ENCODE measurements around the gene GNPDA1.

The GNPDA1 gene

DNA sequence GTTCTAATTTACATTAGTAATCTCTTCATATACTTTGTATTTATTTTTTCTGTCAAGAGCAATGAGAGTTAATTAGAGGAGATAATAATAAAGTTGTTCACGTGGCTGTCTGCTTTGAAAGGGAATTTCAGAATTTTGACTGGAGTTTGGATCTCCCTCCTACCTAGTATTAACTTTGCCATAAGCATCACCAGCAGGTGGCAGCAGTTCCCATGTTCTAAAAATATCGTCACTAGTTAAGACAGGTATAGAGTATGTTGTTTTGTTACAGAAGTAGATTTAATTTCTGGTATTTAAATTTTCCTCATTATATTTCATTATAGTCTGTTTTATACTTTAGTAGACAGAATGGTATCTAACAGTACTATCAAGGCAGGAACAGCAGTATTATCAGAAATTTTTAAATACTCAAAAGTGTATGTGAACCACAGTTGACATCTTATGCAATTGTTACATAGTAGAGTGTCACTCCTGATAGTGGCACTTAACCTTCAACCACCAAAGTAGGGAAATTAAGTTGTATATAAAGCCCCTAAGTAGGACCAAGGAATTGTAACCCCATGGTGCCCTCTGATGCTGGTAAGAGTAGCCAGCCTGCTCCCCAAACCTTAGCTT is 20.4 kb downstream of the GNPDA1 start:
- Histone ChIP-seq H3K9me3 (ENCODE audit: control insufficient read depth, low read length) (no peaks in the 10 kb centered on the region), H3K4me1 (ENCODE audit: control insufficient read depth, insufficient read depth, low read length, poor library complexity, severe bottlenecking) (no peaks in the 10 kb centered on the region), H3K27ac (ENCODE audit: low read depth, low read length, severe bottlenecking) (no peak overlapping the region), H3K4me3 (ENCODE audit: extremely low read depth, insufficient read depth, low read length, poor library complexity, severe bottlenecking) (no peak overlapping the region), H3K36me3 (ENCODE audit: control insufficient read depth, insufficient read depth, low read length) (peaks cover 63% of the 10 kb centered on the region)
- 20% methylated on average over 1 of the region's 2 CpGs; no CpG with 5 or more reads in 1 of the 2 experiments for WGBS, 2 experiments (ENCODE audit: insufficient coverage in 2 of 2)

DNA sequence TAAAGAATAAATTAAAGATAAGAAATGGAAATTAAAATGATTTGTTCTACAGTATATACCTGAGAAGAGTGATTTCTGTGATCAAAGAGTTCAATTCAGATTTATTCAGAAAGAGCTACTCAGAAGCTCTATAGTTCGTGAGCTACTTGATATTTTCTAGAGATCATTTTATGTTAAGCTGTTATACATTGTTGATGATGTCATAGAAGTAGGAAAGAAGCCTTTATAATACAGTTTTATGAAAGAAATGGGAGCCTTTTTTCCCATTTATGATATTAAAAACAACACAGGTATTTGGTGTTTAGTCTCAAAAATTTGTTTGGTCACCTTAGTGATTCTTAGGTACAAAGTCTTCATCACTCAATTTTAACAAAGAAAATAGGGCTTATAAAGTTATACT is 23.1 kb downstream of the GNPDA1 start:
- WGBS, 2 experiments (ENCODE audit: insufficient coverage in 2 of 2) = no CpG with 5 or more reads among the region's 1 CpG
- peaks cover 75% of the 10 kb centered on the region for H3K36me3 ChIP-seq (ENCODE audit: control insufficient read depth, insufficient read depth, low read length)
- no peaks in the 10 kb centered on the region for H3K9me3 ChIP-seq (ENCODE audit: control insufficient read depth, low read length)
- H3K4me3 ChIP-seq (ENCODE audit: extremely low read depth, insufficient read depth, low read length, poor library complexity, severe bottlenecking) = no peak overlapping the region
- no peak overlapping the region for H3K27ac ChIP-seq (ENCODE audit: low read depth, low read length, severe bottlenecking)
- H3K4me1 ChIP-seq (ENCODE audit: control insufficient read depth, insufficient read depth, low read length, poor library complexity, severe bottlenecking) = no peaks in the 10 kb centered on the region

DNA sequence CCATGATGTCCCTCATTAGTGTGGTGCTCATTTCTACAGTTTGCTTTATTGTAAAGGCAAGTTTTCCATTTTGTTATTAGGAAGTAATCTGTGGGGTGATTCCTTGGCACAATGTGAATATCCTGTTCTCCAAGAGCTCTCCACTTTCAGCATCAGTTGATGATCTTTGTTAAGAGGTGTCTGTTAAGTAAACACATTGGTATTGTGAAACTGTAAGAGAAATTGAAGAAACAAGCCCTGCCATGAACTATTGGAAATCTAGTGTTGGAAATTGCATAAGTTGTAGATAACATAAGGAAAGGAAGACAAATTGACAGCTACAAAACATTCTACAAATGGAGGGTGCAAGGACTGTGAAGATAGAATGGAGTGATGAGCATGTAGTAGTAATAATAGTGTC is 26.8 kb downstream of the GNPDA1 start:
- Histone ChIP-seq H3K4me3 (ENCODE audit: extremely low read depth, insufficient read depth, low read length, poor library complexity, severe bottlenecking) (no peak overlapping the region), H3K27ac (ENCODE audit: low read depth, low read length, severe bottlenecking) (no peak overlapping the region), H3K36me3 (ENCODE audit: control insufficient read depth, insufficient read depth, low read length) (peaks cover 79% of the 10 kb centered on the region), H3K4me1 (ENCODE audit: control insufficient read depth, insufficient read depth, low read length, poor library complexity, severe bottlenecking) (no peaks in the 10 kb centered on the region), H3K9me3 (ENCODE audit: control insufficient read depth, low read length) (no peaks in the 10 kb centered on the region)

DNA sequence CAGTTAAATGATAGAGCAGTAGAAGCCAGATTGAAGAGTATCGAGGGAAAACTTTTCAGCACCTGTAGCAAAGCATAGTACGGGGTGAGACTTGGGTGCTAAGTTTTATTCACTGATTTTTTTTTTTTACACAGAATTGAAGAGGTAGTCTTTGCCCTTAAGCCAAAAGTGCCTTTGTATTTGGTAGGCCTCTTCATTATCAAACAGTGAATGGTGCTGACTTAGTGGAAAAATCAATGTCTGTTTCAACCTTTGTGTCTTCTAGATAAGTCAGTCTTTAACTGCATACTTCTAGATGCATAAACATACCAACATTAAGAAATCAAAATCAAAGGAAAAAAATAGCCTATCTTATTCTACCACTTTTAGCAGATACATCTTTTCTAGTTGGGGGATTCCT is 30.2 kb downstream of the GNPDA1 start:
- no peaks in the 10 kb centered on the region for H3K9me3 ChIP-seq (ENCODE audit: control insufficient read depth, low read length)
- H3K36me3 ChIP-seq (ENCODE audit: control insufficient read depth, insufficient read depth, low read length) = peaks cover 90% of the 10 kb centered on the region
- no peak overlapping the region for H3K4me3 ChIP-seq (ENCODE audit: extremely low read depth, insufficient read depth, low read length, poor library complexity, severe bottlenecking)
- H3K27ac ChIP-seq (ENCODE audit: low read depth, low read length, severe bottlenecking) = no peak overlapping the region
- no peaks in the 10 kb centered on the region for H3K4me1 ChIP-seq (ENCODE audit: control insufficient read depth, insufficient read depth, low read length, poor library complexity, severe bottlenecking)
- 44 to 46% methylated on average over 2 of the region's 2 CpGs for WGBS, 2 experiments (ENCODE audit: insufficient coverage in 2 of 2)

DNA sequence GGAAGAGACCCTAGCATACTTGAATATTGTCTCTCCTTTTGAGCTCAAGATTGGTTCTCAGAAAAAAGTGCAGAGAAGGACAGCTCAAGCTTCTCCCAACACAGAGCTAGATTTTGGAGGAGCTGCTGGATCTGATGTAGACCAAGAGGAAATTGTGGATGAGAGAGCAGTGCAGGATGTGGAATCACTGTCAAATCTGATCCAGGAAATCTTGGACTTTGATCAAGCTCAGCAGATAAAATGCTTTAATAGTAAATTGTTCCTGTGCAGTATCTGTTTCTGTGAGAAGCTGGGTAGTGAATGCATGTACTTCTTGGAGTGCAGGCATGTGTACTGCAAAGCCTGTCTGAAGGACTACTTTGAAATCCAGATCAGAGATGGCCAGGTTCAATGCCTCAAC is 34.4 kb downstream of the GNPDA1 start:
- H3K27ac ChIP-seq (ENCODE audit: low read depth, low read length, severe bottlenecking) = no peak overlapping the region
- H3K4me3 ChIP-seq (ENCODE audit: extremely low read depth, insufficient read depth, low read length, poor library complexity, severe bottlenecking) = no peak overlapping the region
- H3K36me3 ChIP-seq (ENCODE audit: control insufficient read depth, insufficient read depth, low read length) = peaks cover 90% of the 10 kb centered on the region
- H3K9me3 ChIP-seq (ENCODE audit: control insufficient read depth, low read length) = no peaks in the 10 kb centered on the region
- H3K4me1 ChIP-seq (ENCODE audit: control insufficient read depth, insufficient read depth, low read length, poor library complexity, severe bottlenecking) = no peaks in the 10 kb centered on the region

DNA sequence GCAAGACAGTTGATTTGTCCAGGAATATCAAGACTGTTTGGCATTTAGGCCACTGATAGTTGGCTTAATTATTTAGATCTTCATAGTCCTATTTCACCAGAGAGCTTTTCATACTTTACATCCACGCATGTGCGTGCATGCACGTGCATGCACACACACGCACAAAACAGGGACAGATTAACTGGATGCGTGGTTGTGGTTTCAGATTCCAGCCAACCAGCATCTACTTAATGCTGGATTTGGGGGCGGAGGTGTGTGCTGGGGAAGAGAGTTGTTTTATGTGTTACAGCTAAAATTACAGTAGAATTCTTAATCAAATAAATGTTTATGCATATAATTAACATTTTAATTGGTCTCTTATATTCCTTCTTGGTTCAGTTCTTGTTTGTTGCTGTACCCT is 36.7 kb downstream of the GNPDA1 start:
- no peak overlapping the region for H3K27ac ChIP-seq (ENCODE audit: low read depth, low read length, severe bottlenecking)
- no peak overlapping the region for H3K4me3 ChIP-seq (ENCODE audit: extremely low read depth, insufficient read depth, low read length, poor library complexity, severe bottlenecking)
- no peaks in the 10 kb centered on the region for H3K4me1 ChIP-seq (ENCODE audit: control insufficient read depth, insufficient read depth, low read length, poor library complexity, severe bottlenecking)
- no peaks in the 10 kb centered on the region for H3K9me3 ChIP-seq (ENCODE audit: control insufficient read depth, low read length)
- WGBS, 2 experiments (ENCODE audit: insufficient coverage in 2 of 2) = 100% methylated on average over 1 of the region's 6 CpGs; no CpG with 5 or more reads in 1 of the 2 experiments
- H3K36me3 ChIP-seq (ENCODE audit: control insufficient read depth, insufficient read depth, low read length) = peaks cover 91% of the 10 kb centered on the region

DNA sequence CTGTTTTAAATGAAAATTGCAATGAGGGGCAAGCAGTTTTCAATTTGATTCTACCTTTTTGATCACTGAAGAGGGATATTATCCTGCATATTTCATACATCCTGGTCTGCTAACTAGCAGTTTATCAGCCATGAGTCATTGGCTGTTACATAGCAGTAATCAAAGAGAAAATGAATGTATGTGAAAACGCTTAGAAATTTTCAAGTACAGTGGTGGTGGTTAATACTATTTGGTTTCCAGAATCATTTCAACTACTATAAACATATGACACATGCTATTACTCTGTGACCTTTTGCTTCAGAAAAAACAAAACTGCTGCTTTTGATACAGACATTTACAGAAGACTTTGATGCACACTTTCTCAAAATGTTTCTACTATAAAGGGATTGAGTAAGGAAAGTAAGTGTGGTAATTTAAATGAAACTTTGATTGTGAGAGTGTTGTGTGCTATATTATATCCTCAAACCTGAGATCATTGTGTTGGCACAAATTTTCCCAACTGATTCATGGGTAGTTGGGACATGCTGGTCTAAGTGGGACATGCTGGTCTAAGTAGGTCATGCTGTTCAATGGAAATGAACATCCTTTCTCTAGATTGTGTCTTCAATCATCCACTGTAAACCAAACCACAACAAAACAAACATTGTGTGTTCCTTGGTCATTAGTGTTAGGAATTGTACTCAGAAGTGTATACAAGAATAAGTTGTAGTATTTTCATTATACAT is 38.8 kb downstream of the GNPDA1 start:
- Histone ChIP-seq H3K36me3 (ENCODE audit: control insufficient read depth, insufficient read depth, low read length) (peaks cover 75% of the 10 kb centered on the region), H3K4me1 (ENCODE audit: control insufficient read depth, insufficient read depth, low read length, poor library complexity, severe bottlenecking) (peaks cover 3% of the 10 kb centered on the region), H3K9me3 (ENCODE audit: control insufficient read depth, low read length) (no peaks in the 10 kb centered on the region), H3K27ac (ENCODE audit: low read depth, low read length, severe bottlenecking) (no peak overlapping the region), H3K4me3 (ENCODE audit: extremely low read depth, insufficient read depth, low read length, poor library complexity, severe bottlenecking) (no peak overlapping the region)
- no CpG with 5 or more reads among the region's 1 CpG for WGBS, 2 experiments (ENCODE audit: insufficient coverage in 2 of 2)

DNA sequence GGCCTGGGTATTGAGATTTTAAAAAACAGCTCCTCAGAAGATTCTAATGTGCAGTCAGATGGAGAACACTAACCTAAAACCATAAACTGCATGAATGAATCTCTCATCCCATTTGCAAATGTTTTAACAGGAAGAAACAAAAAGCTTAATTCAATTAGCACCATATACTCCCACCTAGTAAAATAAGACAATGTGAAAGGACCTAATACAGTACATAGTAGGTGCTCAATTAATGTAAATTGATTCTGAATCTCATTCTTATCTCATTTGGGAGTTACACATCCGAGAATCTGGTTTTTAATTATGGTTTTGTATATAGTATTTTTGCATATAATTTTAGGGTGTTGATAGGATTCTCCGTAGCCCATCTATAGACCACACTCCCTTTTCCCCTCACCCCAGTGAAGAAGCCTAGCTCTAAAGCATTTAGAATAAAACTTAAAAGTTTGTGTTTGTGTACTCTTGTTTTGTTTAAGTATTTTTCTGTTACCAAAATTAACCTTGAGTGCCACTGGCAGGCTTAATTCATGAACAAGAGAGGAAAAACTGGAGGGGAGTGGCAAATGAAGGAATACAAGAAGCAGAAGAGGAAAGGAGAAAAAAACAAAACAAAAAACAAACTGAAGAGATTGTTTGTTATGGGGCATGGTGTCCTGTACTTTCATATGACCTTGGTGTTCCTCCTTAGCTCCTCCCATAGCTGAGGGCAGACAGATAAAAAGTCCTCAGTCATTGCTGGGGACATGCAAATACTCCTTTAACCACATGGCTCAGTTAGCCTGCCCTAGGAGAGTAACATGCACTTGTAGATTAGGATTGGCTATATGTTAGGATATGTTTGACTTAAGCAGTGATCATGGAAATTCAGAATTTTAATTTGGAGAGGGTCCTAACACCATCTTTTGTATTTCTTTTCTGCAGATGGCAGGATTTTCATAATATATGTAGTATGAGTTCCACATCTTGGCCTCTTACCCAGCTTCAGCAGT is 42.8 kb downstream of the GNPDA1 start:
- Histone ChIP-seq H3K27ac (ENCODE audit: low read depth, low read length, severe bottlenecking) (no peak overlapping the region), H3K9me3 (ENCODE audit: control insufficient read depth, low read length) (no peaks in the 10 kb centered on the region), H3K4me1 (ENCODE audit: control insufficient read depth, insufficient read depth, low read length, poor library complexity, severe bottlenecking) (peaks cover 10% of the 10 kb centered on the region), H3K36me3 (ENCODE audit: control insufficient read depth, insufficient read depth, low read length) (peaks cover 37% of the 10 kb centered on the region), H3K4me3 (ENCODE audit: extremely low read depth, insufficient read depth, low read length, poor library complexity, severe bottlenecking) (peak overlapping the region; percentile 84)
- no CpG with 5 or more reads among the region's 2 CpGs for WGBS, 2 experiments (ENCODE audit: insufficient coverage in 2 of 2)

DNA sequence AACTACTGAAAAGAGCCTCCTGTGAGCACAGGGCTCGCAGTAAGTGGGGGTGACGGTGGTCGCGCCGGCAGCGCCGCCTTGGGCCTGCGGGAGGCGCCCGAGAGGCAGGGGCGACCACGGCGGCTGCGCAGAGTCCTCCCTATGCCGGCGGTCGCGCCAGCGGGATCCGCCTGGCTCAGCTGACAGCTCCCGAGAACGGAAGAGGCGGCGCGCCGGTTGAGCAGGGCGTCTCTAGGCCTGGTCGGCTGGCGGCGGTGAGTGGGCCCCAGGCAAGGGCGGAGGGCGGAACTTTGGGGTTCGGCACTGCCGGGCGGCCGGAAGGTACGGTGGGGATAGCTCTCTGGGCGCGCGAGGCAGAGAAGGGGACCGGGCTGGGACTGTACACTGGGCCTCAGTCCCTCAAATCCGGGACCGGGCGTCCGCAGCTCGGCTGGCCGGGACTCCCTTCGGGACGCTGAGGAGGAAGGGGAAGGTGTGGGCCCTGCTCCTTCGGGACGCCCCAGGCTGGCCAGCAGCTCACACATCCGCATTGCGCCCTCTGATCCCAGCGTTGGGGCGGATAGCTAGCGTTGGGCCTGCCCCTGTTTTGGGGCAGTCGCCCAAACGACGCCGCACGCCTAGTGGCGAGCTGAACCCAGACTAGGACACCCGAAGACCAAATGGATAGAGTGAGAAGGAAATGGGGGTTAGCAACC is 43.8 kb downstream of the GNPDA1 start, which contains the start of gene RNF14:
RNF14 (plus strand) TSS at position 192 of the 695 bp plus-strand sequence. CDS start 4,484 bp downstream, outside the sequence.
- Histone ChIP-seq H3K27ac (ENCODE audit: low read depth, low read length, severe bottlenecking) (peak within 1 kb of the TSS; percentile 82), H3K4me1 (ENCODE audit: control insufficient read depth, insufficient read depth, low read length, poor library complexity, severe bottlenecking) (peaks cover 13% of the 10 kb centered on the region), H3K4me3 (ENCODE audit: extremely low read depth, insufficient read depth, low read length, poor library complexity, severe bottlenecking) (peak within 1 kb of the TSS; percentile 84), H3K9me3 (ENCODE audit: control insufficient read depth, low read length) (no peaks in the 10 kb centered on the region), H3K36me3 (ENCODE audit: control insufficient read depth, insufficient read depth, low read length) (peaks cover 28% of the 10 kb centered on the region)
- WGBS, 2 experiments (ENCODE audit: insufficient coverage in 2 of 2) = 0 to 1% methylated on average over 52 to 53 of the region's 63 CpGs

DNA sequence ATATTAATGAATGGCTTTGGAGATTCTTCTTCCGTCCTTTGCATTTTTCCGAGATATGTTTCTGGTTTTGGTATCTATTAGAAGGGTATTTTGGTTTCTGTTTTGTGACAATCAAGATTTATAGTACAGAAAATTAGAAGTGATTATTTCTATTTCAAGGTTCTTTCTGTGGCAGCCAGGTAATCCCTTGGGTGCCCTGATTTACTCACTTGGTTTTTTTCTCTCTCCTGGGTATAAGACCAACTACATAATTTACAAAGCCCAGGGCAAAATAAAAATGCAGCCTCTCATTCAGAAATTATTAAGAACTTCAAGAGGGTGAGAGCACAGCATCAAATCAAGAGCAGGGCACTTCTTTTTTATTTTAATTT is 45.9 kb downstream of the GNPDA1 start:
- WGBS, 2 experiments (ENCODE audit: insufficient coverage in 2 of 2) = 80 to 92% methylated on average over 1 to 2 of the region's 2 CpGs
- Histone ChIP-seq H3K9me3 (ENCODE audit: control insufficient read depth, low read length) (no peaks in the 10 kb centered on the region), H3K36me3 (ENCODE audit: control insufficient read depth, insufficient read depth, low read length) (peaks cover 9% of the 10 kb centered on the region), H3K27ac (ENCODE audit: low read depth, low read length, severe bottlenecking) (no peak overlapping the region), H3K4me3 (ENCODE audit: extremely low read depth, insufficient read depth, low read length, poor library complexity, severe bottlenecking) (no peak overlapping the region), H3K4me1 (ENCODE audit: control insufficient read depth, insufficient read depth, low read length, poor library complexity, severe bottlenecking) (peaks cover 13% of the 10 kb centered on the region)
